HG03558 (cell line): ENCODE measurements around the gene SDHD.
"Not testable (repeated sequence)": the region's sequence is repeated elsewhere in the genome, so short reads cannot be mapped to it uniquely, and the experiment has no call there.

Experiments used
- ATAC-seq: cut with Tn5 transposase; IDR thresholded peaks from one replicate; pipeline ENCODE4 v1.9.1; 2021; ENCODE audit warnings: moderate number of reproducible peaks; ENCODE audit not compliant: unreplicated experiment; ENCODE audit errors: extremely low read depth

SDHD gene

DNA sequence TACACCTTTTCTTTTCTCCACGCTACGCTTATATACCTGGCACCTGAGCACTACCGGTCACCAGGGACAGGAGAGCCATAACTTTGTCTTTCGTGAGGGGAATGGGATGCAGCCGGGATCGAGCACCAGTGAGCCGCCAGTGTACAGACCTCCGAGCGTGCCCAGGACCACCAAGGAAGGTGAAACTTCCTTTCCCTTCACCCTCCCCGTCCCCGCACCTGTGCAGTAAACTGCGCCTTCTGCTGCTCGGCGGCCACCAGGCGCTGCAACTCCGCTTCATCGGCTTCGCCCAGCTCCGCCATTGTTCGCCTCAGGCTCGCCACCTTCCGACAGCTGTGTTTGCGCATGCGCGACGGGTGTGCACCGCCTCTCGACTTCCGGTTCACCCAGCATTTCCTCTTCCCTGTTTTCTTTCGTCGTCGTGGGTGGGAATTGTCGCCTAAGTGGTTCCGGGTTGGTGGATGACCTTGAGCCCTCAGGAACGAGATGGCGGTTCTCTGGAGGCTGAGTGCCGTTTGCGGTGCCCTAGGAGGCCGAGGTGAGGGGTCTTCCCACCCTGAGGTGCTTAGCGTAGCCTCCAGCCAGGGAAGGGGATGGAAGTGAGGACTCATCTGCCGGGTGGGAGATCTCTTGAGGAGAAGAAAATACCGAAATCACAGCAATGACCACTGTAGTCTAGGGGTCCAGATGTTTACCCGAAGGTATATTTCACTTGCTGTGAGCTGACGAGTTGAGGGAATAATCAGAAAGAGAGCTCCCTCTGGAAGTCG, at the start of gene SDHD, which contains the start of gene TIMM8B:
Gene SDHD (plus strand): TSS at position 452 of the 770 bp plus-strand sequence. CDS start 35 bp downstream, at position 487.
Gene TIMM8B (minus strand): TSS at position 335 of the 770 bp plus-strand sequence. CDS start 33 bp downstream, at position 302.
- ATAC-seq: peak; percentile 58

DNA sequence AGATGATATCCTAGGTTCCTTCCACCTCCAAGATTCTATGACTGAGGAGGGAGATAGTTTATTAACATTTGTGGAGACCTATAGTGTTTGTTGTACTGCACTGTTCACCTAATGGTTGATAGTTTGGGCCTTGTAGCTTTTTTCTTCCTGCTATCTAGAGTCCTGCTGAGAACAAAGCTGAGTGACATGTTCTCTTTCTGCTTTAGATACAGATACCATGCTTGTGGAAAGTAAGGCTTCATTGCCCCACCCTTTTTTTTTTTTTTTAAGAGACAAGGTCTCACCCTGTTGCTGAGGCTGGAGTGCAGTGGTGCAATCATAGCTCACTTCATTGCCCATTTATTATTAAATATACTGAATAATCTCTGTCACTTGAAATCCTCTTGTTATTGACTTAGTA, 49.1 kb upstream of the SDHD start:
- no peak for ATAC-seq

DNA sequence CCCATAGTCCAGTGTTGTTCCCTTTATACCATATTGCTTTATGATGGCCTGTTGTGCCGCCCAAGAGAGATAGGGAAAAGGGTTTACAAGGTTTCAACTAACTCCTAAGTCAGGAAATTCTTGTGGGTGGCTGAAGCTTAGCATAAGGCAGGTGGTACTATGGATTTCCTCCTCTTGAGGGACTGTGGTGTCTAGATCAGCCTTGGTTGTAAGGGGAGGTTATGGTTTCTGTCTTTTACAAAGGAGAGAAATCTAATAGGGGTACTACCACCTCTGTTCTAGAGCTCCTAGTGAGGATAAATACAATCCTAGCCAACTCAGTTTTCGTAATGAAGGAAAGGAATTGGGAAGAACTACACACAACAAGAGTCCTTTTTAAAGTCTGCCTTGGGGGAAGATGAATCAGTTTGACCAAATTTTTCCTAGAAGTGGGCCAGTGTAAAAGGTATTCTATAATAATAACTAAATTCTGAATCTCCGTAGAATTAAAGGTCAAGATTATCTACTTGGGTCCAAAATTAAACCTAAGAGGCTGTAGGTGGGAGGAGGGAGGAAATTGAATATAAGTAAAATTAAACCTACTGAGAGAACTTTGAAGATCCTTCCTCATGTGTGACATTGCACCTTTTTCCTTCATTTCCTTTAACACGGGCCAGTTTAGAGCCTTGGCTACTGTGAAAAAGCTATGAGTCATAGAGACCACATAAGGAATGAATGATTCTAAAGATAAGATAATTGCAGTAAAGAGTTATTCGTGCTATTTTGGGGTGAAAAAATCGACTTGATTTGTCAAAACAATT, 44.3 kb upstream of the SDHD start:
- ATAC-seq: no peak

DNA sequence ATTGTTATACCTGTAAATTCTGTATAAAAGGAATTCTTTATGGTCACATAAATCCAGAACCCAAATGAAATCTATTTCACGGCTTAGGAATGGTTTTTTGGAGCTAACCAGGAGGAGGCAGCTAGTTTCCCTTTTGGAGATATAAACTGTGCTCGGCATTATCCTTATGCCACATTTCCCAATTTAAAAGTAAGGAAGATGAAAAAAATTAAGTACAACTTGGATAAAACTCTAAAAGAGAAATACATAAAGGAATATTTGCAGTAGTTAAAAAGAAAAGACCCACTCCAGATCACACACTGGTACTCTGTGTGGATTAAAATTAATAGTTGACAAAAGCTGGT, 43.7 kb upstream of the SDHD start:
- no peak for ATAC-seq

DNA sequence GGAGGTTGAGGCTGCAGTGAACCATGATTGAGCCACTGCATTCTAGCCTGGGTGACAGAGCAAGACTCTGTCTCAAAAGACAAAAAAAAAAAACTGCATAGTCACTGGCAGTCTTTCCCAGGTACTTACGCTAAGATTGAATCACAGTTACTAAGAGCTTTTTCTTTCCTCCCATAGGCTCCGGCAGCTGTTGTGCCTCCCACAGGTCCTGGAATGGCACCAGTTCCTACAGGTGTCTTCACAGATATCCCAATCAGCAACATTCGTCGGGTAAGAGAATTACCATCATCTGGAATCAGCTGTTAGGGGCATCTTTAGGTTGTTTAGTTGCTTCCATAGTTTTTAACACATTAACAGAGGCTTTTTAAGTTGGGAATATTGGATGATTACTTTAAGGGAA, 41.7 kb upstream of the SDHD start:
- ATAC-seq: no peak

DNA sequence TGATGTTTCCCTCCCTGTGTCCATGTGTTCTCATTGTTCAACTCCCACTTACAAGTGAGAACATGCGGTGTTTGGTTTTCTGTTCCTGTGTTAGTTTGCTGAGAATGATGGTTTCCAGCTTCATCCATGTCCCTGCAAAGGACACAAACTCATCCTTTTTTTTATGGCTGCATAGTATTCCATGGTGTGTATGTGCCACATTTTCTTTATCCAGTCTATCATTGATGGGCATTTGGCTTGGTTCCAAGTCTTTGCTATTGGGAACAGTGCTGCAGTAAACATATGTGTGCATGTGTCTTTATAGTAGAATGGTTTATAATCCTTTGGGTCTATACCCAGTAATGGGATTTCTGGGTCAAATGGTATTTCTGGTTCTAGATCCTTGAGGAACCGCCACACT, 40.0 kb upstream of the SDHD start:
- ATAC-seq: not testable (repeated sequence)

DNA sequence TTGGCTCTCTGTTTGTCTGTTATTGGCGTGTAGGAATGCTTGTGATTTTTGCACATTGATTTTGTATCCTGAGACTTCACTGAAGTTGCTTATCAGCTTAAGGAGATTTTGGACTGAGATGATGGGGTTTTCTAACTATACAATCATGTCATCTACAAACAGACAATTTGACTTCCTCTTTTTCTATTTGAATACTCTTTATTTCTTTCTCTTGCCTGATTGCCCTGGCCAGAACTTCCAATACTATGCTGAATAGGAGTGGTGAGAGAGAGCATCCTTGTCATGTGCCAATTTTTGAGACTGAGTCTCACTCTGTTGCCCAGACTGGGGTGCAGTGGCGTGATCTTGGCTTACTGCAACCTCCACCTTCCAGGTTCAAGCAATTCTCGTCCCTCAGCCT, 38.4 kb upstream of the SDHD start:
- ATAC-seq: not testable (repeated sequence)

DNA sequence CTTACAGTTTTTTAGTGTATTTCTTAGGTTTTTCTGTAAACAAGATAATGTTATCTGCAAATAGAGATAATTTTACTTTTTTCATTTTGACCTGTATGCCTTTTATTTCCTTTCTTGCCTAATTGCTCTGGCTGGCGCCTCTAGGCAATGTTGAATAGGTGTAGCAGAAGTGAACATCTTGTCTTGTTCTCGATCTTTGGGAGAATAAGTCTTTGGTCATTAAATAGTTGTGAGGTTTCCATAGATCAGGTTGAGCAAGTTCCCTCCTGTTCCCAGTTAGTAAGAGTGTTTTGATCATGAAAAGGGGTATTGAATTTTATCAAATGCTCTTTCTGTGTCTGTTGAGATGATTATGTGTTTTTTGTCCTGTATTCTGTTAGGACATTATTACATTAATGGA, 36.9 kb upstream of the SDHD start:
- no peak for ATAC-seq

DNA sequence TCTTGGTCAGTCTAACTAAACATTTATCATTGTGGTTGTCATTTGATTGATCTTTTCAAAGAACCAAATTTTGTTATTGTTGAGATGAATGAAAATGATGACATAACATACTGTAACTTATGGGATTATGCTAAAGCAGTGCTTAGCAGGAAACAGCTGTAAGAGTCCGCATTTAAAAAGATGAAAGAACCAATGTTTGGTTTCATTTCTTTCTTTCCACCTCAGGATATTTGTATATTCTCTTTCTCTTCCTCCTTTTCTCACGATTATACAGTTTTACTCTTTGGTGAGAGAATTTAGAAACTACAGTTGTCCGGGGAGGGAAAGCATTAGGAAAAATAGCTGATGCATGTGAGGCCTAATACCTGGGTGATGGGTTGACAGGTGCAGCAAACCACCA, 36.0 kb upstream of the SDHD start:
- peak; percentile 54 for ATAC-seq

DNA sequence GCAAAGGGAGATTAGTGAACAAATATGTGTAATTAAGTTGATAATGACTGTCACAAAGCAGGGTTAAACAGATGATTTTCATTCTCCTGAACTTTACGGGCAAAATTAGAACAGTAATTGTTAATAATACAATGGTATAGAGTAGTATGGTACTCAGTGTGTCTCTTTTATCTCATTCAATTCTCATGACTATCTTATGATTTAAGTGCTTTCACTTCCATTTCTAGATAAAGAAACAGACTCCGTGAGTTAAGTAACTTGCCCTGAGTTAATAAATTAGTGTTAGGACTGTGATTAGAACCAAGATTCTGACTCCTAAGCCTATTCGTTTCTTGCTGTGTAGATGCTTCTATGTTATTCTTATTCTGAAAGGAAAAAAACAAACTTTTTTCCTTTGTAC, 34.9 kb upstream of the SDHD start:
- no peak for ATAC-seq

DNA sequence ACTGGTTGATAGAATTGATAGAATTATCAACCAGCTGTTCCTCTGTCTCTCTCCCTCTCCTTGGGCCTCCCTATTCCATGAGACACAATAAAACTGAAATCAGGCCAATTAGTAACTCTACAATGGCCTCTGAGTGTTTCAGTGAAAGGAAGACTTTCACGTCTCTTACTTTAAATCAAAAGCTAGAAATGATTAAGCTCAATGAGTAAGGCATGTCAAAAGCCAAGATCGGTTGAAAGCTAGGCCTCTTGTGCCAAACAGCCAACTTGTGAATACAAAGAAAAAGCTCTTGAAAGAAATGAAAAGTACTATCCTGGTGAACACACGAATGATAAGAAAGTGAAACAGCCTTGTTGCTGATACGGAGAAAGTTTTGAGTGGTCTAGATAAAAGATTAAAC, 29.5 kb upstream of the SDHD start:
- no peak for ATAC-seq

DNA sequence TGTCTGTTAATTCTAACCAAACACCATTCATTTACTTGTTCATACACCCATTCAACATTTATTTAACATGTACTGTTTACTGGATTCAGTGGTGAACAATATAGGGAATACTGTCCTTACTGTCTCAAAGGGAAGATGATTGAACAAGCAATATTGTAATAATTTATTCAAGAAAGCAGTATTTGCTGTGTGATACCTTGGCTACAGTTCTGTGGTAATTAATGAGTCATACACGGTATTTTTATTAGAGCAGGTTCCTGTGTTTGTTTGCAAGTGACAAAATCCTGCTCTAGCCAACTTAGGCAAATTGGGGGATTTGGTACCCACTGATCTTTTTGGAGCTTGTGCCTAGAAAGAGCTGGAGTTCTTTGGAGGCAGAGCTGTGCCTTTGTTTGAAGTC, 28.6 kb upstream of the SDHD start:
- no peak for ATAC-seq

DNA sequence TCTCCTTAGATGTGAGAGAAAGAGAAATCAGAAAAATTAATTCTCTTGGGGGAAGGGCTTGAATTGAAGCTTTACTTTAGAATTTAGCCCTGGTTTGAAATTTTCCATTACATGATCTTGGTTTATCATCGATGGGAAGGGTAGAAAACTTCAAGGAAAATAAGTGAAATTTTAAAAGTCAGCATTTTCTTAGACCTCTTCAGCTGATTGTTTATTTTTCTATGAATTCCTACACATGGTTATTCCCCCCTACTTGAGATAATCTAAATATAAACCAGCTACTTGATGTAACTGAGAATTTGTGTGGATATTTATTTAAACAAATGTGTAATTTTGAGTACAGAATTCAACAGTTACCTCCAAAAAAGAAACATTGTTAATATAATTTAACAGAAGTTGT, 23.8 kb upstream of the SDHD start:
- no peak for ATAC-seq

DNA sequence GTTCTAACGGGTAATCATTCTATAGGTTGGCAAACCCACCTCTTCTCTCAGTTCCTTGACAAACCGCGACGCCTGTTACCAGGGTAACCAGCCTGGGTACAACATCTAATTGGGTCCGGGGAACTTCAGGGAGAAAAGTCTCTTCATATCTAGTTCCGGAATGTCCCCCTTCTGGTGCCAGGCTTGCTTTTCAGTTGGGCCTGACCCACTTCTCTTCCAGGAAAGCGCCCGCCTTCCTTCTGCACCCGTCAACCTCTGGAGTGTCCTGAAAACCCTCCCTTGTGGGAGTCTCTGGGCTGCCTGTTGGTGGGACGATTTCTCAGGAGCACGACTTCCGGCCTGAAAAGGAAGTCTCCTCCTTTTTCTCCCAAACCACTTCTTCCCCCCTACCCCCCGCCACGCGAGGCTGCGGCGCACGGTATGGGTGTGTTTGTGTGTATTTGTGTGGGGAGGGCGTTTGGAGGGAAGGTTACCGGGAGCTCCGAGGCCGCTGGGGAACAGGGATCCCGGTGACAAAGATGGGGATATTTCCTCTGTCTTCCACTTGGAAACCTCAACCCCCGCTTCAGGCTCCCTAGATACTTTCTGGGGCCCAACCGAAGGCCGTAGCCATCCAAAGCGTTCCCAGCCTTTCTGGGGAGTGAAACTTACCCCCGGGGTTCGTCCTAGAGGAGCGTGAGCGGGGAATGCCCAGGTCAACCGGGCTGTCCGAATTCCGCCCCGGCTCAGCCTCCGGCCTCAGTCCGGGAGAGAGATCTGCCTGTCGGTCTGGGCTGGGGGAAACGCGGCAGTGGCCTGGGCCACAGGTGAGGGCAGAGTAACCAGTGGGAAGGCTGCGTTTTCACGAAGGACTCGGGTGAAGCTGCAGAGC, 12.5 kb upstream of the SDHD start, which contains the start of the genes NKAPD1 and PIH1D2:
Gene NKAPD1 (plus strand): TSS at position 359 of the 871 bp plus-strand sequence. CDS start 1,276 bp downstream, outside the sequence.
Gene PIH1D2 (minus strand): TSS at position 77 of the 871 bp plus-strand sequence. CDS start 843 bp downstream, outside the sequence.
- ATAC-seq: peak; percentile 58

DNA sequence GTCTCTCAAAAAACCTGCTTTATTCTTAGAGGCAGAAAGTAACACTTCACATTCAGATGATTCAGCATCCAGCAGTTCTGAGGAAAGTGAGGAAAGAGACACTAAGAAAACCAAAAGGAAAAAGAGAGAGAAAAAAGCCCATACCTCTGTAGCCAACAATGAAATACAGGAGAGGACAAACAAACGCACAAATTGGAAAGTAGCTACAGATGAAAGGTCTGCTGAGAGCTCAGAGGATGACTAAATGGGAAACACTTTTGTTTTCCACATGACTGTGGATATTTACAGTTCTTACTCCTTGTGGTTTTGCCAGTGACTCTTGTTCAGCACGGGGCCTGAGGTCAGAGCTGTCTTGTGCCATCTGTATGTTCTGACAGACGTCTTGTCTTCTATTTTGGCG, 3.9 kb upstream of the SDHD start:
- no peak for ATAC-seq

DNA sequence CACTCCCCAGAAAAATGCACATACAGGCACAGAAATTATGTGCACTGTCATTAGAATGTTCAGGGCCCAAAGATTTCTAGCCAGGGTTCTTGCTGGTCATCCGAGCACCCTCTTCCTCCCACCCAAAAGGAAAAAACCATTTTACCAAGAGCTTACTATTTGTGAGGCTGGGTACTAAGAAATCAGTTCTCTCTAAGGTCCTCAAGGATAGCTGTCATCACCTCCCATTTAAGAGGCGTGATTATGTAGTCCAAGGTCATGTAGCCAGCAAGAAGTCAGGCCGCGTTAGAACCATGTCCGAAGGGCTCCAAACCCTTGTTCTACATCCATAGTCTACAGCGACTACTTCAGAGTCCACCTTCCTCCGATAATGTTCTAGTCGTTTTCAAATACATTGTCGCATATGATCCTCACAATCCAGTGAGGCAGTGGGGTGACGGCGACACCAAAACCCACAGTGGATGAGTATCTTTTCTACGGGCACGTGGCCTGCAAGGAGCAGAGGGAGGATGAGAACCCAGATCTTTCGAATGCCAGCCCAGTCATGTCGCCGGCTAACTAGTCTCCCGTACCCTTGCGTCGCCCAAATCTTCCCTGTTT, 751 bp upstream of the SDHD start:
- ATAC-seq: no peak

DNA sequence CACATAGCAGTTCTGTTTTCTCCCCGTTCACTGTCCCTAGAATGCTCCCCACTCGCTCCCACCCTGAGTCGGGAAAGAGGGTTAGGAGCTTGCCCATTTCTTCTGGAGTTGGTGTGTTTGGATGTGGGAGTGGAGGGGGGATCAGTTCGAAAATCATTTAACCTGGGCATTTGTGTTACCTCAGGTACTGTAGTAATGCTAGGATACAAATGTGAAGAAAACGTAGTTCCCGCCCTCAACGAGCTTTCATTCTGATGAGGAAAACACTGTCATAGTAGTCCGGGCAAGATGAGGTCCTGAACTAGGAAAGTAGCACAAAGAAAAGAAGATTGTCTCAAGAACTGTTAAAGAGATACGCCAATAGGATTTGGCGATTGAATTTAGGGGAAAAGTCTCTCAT, 539 bp downstream of the SDHD start:
- no peak for ATAC-seq

DNA sequence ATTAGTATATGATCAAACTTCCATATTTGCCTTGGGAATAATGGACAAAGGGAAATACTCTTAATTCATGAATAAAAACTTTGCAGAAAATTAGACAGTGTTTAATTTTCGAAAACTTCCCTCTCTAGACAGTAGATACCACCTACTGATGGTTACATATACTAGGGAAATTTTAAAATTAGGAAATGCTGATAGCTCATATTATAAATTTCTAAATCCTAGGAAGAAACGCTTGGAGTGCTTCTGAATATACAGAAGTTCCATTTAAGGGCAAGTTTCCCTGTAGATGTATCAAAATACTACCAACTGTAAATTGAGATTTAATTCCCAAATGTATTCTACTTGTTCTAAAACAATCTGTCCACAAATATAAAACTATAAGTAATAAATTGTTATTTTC, 8.6 kb downstream of the SDHD start:
- not testable (repeated sequence) for ATAC-seq

DNA sequence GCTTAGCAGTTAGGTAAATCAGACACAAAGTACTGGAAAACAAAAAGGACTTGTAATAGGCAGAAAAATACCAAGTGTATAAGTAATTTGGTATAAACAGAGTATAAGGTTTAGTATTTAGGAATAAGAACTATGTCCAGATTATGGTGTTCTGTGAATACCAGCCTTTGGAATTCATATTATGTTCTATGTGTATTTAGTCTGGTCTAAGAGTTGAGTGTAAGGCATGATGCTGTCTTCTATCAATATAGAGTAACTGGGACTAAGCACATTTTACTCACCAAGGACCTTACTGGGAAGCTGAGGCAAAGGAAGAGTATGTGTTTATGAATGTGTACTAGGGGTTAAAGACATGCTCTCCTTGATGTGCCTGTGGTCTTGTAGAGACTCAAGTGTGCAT, 9.5 kb downstream of the SDHD start:
- ATAC-seq: no peak
